Stimulated activated CD8-positive, alpha-beta memory T cell treated with anti-CD3 and anti-CD28 coated beads, Interleukin-7, amount 100 ng/mL, for 1 hour (primary cell): ENCODE data around the gene TMIGD2.

Experiments used
- DNase-seq, 2 donors: peaks; one replicate each; pipeline ENCODE4 v3.0.0-alpha.2; 2020; ENCODE audit warnings: low read depth in 2 of 2

Gene TMIGD2

GRCh38 chr19:4326215-4326836, 24.1 kb upstream of the TMIGD2 start:
- no peak for DNase-seq

DNA sequence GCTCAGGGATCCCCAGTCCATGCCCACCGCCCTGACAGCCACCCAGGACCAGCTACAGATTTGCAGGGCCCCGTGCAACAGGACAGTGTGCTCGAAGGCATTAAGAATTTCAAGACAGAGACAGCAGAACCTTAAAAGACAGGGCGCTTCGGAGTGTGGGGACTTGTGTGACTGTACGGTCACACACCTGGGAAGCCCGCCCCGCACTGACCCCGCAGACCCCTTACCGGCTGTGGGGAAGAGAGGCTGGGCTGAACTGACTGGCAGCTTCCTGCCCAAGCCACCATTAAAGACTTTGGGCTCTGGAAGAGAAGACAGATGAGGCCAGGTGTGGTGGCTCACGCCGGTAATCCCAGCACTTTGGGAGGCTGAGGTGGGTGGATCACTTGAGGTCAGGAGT, 22.0 kb upstream of the TMIGD2 start:
- DNase-seq = no peak

DNA sequence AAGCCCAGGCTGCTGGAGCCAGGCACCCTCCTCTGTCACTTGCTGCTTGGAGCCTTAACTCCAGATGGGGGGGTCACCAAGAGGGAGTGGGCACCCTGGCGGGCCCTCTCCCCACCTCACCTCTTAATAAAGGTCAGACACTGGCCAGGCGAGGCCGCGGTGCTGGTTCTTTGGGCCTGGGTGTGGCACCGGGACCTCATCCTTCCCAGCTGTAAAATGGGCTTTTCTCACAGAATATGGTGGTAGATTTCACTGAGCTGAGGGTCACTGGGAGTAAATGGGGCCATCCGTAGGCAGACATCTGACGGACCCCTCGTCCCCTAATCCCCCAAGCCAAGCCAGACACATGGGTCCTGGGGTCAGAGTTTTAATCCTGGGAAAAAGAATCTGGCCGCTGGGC, 21.5 kb upstream of the TMIGD2 start:
- no peak for DNase-seq

DNA sequence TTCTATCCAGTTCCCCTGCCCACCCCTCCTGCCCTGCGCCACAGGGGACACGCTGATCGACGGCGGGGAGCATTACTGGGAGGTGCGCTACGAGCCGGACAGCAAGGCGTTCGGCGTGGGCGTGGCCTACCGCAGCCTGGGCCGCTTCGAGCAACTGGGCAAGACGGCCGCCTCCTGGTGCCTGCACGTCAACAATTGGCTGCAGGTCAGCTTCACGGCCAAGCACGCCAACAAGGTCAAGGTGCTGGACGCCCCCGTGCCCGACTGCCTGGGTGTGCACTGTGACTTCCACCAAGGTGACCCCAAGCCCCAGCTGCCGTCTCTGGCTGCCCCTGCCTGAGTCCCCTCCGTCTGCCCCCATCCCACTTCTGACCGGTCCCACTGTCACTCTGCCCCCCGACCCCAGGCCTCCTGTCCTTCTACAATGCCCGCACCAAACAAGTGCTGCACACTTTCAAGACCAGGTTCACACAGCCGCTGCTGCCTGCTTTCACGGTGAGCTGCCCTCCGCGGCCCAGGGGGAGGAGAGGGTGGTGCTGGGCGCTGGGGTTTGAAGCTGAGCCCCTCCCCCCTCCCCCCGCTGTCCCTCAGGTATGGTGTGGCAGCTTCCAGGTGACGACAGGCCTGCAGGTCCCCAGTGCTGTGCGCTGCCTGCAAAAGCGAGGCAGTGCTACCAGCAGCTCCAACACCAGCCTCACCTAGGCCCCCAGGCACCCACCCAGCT, 20.9 kb upstream of the TMIGD2 start:
- DNase-seq = no peak

DNA sequence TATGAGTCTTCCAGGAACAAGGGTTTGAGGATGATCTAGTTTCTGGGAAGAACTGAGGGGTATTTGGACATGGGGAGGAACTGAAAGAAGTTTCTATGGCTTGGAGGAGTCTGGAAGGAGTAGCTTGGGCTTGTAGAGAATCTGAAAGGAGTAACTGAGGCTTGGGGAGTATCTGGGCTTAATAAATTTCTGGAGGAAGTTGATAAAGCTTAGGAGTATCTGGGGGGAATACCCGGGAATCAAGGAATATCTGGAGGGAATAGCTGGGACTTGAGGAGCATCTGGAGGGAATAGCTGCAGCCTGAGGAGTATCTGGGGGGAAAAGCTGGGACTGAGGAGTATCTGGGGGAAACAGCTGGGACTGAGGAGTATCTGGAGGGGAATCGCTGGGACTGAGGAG, 18.2 kb upstream of the TMIGD2 start:
- no peak for DNase-seq

DNA sequence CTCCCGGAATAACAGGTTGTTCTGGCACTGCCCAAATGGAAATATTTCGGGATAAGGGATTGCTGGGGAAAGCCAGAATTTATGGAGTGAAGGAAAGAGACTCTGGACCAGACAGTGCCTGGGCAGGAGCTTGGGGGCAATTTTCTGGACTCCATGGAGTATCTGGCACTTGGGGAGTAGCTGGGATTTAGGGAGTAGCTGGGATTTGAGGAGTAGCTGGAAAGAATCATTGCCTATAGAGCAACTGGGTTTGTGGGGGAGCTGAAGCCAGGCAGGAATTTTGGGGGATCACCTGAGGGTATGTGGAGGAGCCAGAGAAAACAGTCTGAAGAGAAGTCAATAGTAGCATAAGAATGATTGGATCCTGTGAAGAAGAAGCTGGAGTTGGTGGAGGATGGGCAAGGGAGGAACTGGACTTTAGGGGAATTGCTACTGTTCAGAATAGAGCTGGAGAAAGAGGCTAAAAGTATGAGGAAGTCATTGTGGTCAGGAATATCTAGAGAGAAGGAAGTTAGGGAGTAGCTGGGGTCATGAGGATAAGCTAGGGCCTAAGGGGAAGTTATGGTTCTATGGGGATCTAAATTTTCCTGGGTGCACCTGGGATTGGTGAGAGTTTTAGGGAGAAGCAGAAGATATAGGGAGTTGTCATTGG, 17.0 kb upstream of the TMIGD2 start:
- no peak for DNase-seq

GRCh38 chr19:4318460-4318859, 16.3 kb upstream of the TMIGD2 start:
- no peak for DNase-seq

GRCh38 chr19:4316956-4317355, 14.8 kb upstream of the TMIGD2 start:
- no peak for DNase-seq

- no peak for DNase-seq
These were observed 11.8 kb upstream of the TMIGD2 start for GRCh38 chr19:4313847-4314490.

- DNase-seq = no peak
These were observed 8.3 kb upstream of the TMIGD2 start for GRCh38 chr19:4310247-4311121.

GRCh38 chr19:4305659-4306058, 3.5 kb upstream of the TMIGD2 start:
- DNase-seq = no peak

GRCh38 chr19:4305257-4305612, 3.0 kb upstream of the TMIGD2 start:
- no peak for DNase-seq

DNA sequence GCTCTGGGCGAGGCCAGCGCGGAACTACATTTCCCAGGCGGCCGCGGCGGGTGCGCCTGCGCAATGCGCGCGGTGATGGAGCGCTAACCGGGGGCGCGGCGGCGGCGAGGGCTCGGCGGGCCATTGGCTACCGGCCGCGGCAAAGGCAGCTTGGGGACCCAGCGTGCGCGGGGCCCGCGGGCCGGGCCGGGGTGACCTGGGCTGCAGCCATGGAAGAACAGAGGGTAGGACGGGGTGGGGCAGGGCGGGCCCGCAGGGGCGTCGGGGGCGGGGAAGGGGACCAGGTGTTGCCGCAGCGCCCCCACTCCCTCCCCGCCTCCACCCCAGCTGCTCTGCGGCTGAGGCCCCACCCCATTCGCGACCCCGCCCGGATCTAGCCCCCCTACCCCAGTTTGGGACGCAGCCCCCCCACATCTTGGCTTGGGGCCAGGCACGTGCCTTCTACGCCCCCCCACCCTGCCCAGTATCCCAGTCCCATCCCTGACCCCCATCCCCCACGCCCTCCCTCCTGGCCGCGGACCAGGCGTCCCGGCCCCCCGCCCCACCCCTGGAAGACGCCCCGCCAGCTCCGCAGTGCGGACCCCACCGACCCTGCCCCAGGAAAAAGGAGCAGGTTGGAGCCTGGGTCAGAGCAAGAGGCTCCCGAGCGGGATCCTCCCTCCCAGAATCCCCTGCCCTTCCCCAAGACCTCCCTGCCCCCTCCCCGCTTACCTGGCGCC, 2.5 kb upstream of the TMIGD2 start, which contains the start of gene FSD1:
Gene FSD1 (plus strand): TSS at position 61 of the 719 bp plus-strand sequence. CDS start 149 bp downstream, at position 210.
- DNase-seq = peak in 1 of 2 donors; percentile 33

DNA sequence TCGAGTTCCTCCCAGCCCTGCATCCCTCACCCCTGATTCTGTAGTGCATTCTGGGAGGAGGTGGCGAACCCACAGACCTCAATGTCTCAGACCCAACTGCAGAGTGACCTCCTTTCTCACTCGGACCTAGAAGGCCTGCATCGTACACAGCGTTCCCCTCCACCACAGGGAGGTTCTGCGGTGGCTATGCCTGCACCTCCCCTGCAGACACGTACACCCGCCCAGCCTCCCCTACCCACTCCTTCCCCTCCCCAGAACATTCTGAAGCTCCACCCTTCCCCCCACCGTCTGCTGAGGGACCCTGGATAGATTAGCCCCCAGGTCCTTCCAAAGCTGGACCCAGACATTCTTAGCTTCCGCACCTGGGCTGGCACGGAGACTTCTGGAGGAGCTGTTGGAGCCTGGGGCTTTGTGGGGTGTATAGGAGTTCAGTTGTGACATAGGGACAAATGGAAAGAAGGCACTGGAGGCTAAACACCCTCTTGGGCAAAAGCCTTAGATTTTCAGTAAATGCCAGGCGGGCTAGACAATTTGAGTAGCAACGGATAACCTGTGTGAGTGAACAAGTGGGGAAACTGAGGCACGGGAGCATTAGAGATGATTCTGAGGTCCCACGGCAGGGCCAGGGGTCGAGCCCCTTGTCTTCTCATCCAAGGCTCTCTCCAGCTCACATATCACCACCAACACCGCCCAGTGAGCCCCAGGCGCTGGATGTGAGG, 1.8 kb upstream of the TMIGD2 start:
- DNase-seq = no peak

GRCh38 chr19:4301590-4302242, 473 bp downstream of the TMIGD2 start:
- DNase-seq = no peak

- DNase-seq = no peak
These were observed 1.6 kb downstream of the TMIGD2 start for GRCh38 chr19:4300589-4300988.

DNA sequence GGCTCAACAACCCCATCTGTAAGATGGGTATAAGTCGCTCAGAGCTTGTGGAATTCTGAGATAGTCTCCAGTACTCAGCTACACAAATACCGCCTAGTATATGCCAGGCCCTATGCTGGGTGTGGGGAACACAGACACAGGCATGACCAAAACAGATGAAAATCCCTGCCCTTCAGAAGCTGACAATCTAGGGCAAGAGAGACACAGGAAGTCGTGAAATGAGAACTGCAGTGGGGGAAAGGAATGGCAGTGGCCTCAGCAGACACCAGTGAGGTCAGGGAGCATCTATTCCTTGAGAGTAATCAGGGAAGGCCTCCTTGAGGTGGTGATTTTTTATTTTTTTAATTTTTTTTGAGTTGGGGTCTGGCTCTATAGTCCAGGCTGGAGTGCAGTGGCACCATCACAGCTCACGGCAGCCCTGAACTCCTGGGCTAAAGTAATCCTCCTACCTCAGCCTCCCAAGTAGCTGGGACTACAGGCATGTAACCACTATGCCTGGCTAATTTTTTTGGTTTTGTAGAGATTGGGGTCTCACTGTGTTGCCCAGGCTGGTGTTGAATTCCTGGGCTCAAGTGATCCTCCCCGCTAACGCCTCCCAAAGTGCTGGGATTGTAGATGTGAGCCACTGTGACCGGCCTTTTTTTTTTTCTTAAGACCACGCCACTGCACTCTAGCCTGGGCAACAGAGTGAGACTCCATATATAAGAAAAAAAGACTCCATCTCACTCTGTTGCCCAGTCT, 3.2 kb downstream of the TMIGD2 start:
- DNase-seq = no peak

DNA sequence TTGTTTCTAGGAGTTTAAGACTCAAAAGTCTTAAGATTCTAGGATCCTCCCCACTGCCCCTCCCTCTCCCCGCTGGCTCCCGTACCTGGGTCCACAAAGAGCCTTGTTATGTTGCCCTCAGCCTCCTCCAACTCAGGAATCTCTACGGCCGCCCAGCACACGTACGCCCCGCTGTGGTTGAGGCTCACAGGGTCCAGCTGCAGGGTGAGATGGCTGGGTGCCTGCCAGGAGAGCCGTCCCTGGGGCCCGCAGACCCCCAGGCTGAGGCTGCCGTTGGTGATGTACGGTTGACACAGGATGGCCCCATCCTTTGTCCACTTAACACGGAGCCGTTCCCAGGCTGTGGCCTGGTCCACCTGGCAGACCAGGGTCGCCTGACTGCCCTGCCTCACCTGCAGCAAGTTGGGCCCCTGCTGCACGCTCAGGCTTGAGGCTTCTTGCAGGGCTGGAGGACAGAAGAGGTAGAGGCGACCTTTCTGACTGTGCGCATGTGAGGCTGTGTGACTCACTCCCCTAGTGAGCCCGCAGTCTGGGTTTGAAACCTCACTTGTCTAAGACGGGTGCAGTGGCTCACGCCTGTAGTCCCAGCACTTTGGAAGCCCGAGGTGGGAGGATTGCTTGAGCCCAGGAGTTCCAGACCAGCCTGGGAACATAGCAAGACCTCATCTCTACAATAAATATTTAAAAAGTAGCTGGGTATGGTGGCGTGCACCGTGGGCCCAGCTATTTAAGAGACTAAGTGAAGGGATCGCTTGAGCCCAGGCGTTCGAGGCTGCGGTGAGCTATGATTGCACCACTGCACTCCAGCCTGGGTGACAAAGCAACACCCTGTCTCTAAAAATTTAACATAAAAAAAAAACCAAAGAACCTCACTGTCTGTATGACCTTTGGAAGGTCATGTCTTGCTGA, 4.0 kb downstream of the TMIGD2 start:
- no peak for DNase-seq
